GM23338 (cell line): ENCODE results near the gene PINK1. TPM values are rescaled to one million over a fixed set of nuclear protein-coding genes. Genes with fewer than 3 reads are reported as not detected.

Experiments
- ATAC-seq: fragments of 200-7000 bp; cut with Tn5 transposase; 3 replicates; pipeline ENCODE4 v1.9.1; 2020
- DNase-seq: peaks from one replicate; pipeline ENCODE4 v3.0.0-alpha.2; 2015; ENCODE audit warnings: low spot score
- H2AFZ ChIP-seq: fragments of 200-600 bp; sonication (generic); 2 replicates; pipeline ENCODE4 v1.8.0; 2016; ENCODE audit warnings: antibody characterized with exemption, mild to moderate bottlenecking, moderate library complexity
- H3F3A ChIP-seq: fragments of 200-600 bp; sonication (generic); replicated peaks from 2 replicates; pipeline ENCODE4 v1.8.0; 2017; ENCODE audit warnings: antibody characterized with exemption, mixed run types, low read depth
- H3K27ac ChIP-seq: fragments of 200-600 bp; sonication (generic); 2 replicates; pipeline ENCODE4 v1.6.1; 2016; ENCODE audit warnings: low read depth
- H3K27me3 ChIP-seq: fragments of 200-600 bp; sonication (generic); 2 replicates; pipeline ENCODE4 v1.8.0; 2016; ENCODE audit warnings: mild to moderate bottlenecking, mixed run types, moderate library complexity; ENCODE audit not compliant: insufficient read depth
- H3K36me3 ChIP-seq: fragments of 200-600 bp; sonication (generic); 2 replicates; pipeline ENCODE4 v1.8.0; 2016; ENCODE audit warnings: mild to moderate bottlenecking; ENCODE audit not compliant: insufficient read depth
- H3K4me1 ChIP-seq: fragments of 200-600 bp; sonication (generic); 2 replicates; pipeline ENCODE4 v1.8.0; 2016; ENCODE audit warnings: mild to moderate bottlenecking, moderate library complexity; ENCODE audit not compliant: insufficient read depth
- H3K4me2 ChIP-seq: fragments of 200-600 bp; sonication (generic); 2 replicates; pipeline ENCODE4 v1.7.1; 2017; ENCODE audit warnings: mixed run types
- H3K4me3 ChIP-seq: fragments of 200-600 bp; sonication (generic); 2 replicates; pipeline ENCODE4 v1.6.1; 2016; ENCODE audit warnings: mixed run types
- H3K79me2 ChIP-seq: fragments of 200-600 bp; sonication (generic); replicated peaks from 2 replicates; pipeline ENCODE4 v1.8.0; 2017; ENCODE audit warnings: mild to moderate bottlenecking; ENCODE audit not compliant: insufficient read depth
- H3K9me2 ChIP-seq: fragments of 200-600 bp; sonication (generic); 2 replicates; pipeline ENCODE4 v1.8.0; 2017; ENCODE audit not compliant: insufficient read depth
- H4K20me1 ChIP-seq: fragments of 200-600 bp; sonication (generic); replicated peaks from 2 replicates; pipeline ENCODE4 v1.8.0; 2017; ENCODE audit warnings: mild to moderate bottlenecking; ENCODE audit not compliant: insufficient read depth
- H3K27ac Mint-ChIP-seq: 2 replicates; pipeline ENCODE4 v1.8.0; 2020; ENCODE audit warnings: inconsistent platforms, mild to moderate bottlenecking, moderate library complexity, mixed read lengths
- H3K27me3 Mint-ChIP-seq: 3 replicates; pipeline ENCODE4 v1.8.0; 2022; ENCODE audit warnings: low read depth, mild to moderate bottlenecking, moderate library complexity, mixed read lengths, inconsistent platforms; ENCODE audit not compliant: insufficient read depth, poor library complexity
- H3K36me3 Mint-ChIP-seq: 3 replicates; pipeline ENCODE4 v1.8.0; 2021; ENCODE audit warnings: low read depth, mild to moderate bottlenecking, inconsistent platforms, moderate library complexity, mixed read lengths
- H3K4me1 Mint-ChIP-seq: 3 replicates; pipeline ENCODE4 v1.8.0; 2020; ENCODE audit warnings: mild to moderate bottlenecking, inconsistent platforms, mixed read lengths
- H3K4me3 Mint-ChIP-seq: 3 replicates; pipeline ENCODE4 v1.8.0; 2021; ENCODE audit warnings: moderate library complexity, mild to moderate bottlenecking, inconsistent platforms, mixed read lengths
- H3K9me3 Mint-ChIP-seq: 3 replicates; pipeline ENCODE4 v1.8.0; 2020; ENCODE audit warnings: moderate library complexity, mild to moderate bottlenecking, inconsistent platforms, mixed read lengths
- EZH2 ChIP-seq: fragments of 200-600 bp; sonication (generic); IDR thresholded peaks from one replicate; pipeline ENCODE4 v1.8.0; 2017; ENCODE audit warnings: antibody characterized with exemption, mild to moderate bottlenecking, low read depth; ENCODE audit not compliant: unreplicated experiment
- EZH2phosphoT487 ChIP-seq: fragments of 200-600 bp; sonication (generic); IDR thresholded peaks from one replicate; pipeline ENCODE4 v1.8.1; 2018; ENCODE audit warnings: antibody characterized with exemption; ENCODE audit not compliant: unreplicated experiment
- JUNB ChIP-seq: IDR thresholded peaks from one replicate; pipeline ENCODE4 v1.6.1; 2016; ENCODE audit warnings: antibody characterized with exemption; ENCODE audit not compliant: unreplicated experiment
- NANOG ChIP-seq: IDR thresholded peaks from 2 replicates; pipeline ENCODE4 v1.6.1; 2016; ENCODE audit warnings: antibody characterized with exemption, borderline replicate concordance
- POLR2AphosphoS5 ChIP-seq: IDR thresholded peaks from 2 replicates; pipeline ENCODE4 v1.6.1; 2016; ENCODE audit warnings: antibody characterized with exemption, low read depth
- STAT1 ChIP-seq: IDR thresholded peaks from one replicate; pipeline ENCODE4 v1.6.1; 2016; ENCODE audit warnings: antibody characterized with exemption; ENCODE audit not compliant: unreplicated experiment
- ZNF114 ChIP-seq: fragments of 250-450 bp; sonication (Bioruptor Pico); IDR thresholded peaks from 2 replicates; pipeline ENCODE4 v1.5.0; 2020; ENCODE audit warnings: mild to moderate bottlenecking, moderate library complexity
- polyA plus RNA-seq: library from polyadenylated mRNA; unstranded; fragments of >200 nt; fragmentation: Nextera tagmentation; extraction: Ambion mirVana; gene quantifications from 2 replicates; pipeline ENCODE4 v1.2.1, GENCODE V29; 2016
- total RNA-seq: library from RNA; depleted of rRNA; stranded (reverse); fragments of >200 nt; shearing (Covaris generic); gene quantifications from 2 replicates; pipeline ENCODE4 v1.2.3, GENCODE V29; 2014
- TF ChIP-seq, protein P1 (sequence below), 2 experiments: fragments of 200-600 bp in 1 of 2; sonication (generic) in 1 of 2; conservative IDR thresholded peaks; 2 replicates each; pipeline versions ENCODE4 v1.5.1 to v1.6.1; 2016 to 2017; ENCODE audit warnings: antibody characterized with exemption in 2 of 2, low read depth in 2 of 2, mild to moderate bottlenecking in 2 of 2, moderate library complexity in 1 of 2
- TF ChIP-seq, protein P2 (sequence below): IDR thresholded peaks from 2 replicates; pipeline ENCODE4 v1.6.1; 2016; ENCODE audit warnings: antibody characterized with exemption
- TF ChIP-seq, protein P3 (sequence below): IDR thresholded peaks from one replicate; pipeline ENCODE4 v1.6.1; 2018; ENCODE audit warnings: antibody characterized with exemption; ENCODE audit not compliant: unreplicated experiment

PINK1 gene
- total and polyA plus RNA-seq, 2 experiments from 2014 or later = 20.8 to 42.7 TPM

DNA sequence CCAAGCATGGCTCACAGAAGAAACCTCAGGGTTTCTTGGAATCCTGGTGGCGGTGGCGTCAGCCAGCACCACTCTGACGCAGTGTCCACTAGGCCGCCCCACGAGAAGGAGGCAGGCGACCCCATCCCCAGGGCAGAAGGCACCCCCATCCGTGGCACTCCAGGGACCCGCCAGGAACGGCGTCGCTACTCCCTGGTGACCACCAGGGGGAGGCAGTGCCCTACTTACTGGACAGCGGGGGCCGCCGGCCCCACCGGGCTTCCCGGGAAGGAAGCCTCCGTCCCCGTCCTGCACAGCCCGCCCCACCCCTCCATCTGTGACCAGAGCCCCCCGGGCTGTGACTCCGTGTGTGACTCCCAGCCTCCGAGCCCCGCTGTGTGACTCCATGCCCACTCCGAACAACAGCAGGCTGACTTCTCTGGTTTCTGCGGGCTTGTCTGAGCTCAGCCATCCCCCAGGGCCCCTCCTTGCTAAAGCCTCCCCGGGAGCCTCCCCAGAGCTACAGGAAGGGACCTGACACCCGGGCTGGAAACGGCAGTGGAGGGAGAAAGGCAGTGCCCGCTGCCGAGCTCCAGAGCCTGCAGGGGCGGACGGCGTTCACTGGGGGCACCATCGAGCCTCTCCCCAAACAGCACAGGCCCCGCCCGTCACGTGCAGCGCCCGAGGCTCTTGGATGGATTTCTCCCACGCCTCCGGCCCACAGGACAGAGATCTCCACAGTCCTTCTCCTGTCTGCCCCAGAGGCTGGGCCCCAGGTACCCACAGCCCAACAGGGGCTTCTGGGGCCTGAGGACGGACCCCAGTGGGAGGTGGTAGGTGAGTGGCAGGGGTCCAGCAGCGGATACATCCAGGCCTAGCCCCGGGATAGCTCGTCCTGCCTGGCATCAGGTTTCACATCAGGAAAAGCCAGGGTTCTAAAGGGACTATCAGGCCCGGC lies 63.4 kb downstream of the PINK1 start:
- Histone ChIP-seq H3K36me3 (no peaks in the 10 kb centered on the region), H4K20me1 (no peaks in the 10 kb centered on the region), H2AFZ (peak overlapping the region; percentile 100), H3K4me2 (peak overlapping the region; percentile 99), H3K4me1 (peaks cover 10% of the 10 kb centered on the region; the same call in 1 of the 2 replicates), H3K27ac (peak overlapping the region; percentile 89; the same call in 1 of the 2 replicates), H3K79me2 (no peaks in the 10 kb centered on the region), H3K4me3 (peak overlapping the region; percentile 91), H3K9me2 (no peaks in the 10 kb centered on the region), H3F3A (0 out of 2 replicates have a peak, but pooled peaks cover 2% of the 10 kb centered on the region), H3K27me3 (no peaks in the 10 kb centered on the region)
- Mint-ChIP-seq H3K4me3 (peak overlapping the region; percentile 75), H3K4me1 (peaks cover 11% of the 10 kb centered on the region), H3K27ac (no peak overlapping the region; the same call in 1 of the 2 replicates), H3K9me3 (no peaks in the 10 kb centered on the region; the same call in none of the 3 replicates), H3K27me3 (peaks cover 13% of the 10 kb centered on the region), H3K36me3 (no peaks in the 10 kb centered on the region; the same call in 1 of the 3 replicates)
- no peak for TF ChIP-seq STAT1
- TF ChIP-seq, protein P1, sequence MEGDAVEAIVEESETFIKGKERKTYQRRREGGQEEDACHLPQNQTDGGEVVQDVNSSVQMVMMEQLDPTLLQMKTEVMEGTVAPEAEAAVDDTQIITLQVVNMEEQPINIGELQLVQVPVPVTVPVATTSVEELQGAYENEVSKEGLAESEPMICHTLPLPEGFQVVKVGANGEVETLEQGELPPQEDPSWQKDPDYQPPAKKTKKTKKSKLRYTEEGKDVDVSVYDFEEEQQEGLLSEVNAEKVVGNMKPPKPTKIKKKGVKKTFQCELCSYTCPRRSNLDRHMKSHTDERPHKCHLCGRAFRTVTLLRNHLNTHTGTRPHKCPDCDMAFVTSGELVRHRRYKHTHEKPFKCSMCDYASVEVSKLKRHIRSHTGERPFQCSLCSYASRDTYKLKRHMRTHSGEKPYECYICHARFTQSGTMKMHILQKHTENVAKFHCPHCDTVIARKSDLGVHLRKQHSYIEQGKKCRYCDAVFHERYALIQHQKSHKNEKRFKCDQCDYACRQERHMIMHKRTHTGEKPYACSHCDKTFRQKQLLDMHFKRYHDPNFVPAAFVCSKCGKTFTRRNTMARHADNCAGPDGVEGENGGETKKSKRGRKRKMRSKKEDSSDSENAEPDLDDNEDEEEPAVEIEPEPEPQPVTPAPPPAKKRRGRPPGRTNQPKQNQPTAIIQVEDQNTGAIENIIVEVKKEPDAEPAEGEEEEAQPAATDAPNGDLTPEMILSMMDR (conservative IDR thresholded peaks at IDR 0.05; ENCODE audit: low read depth in 2 of 2) = peak; percentile 72 to 84
- DNase-seq (peak; percentile 94), ATAC-seq (peak; percentile 92)

DNA sequence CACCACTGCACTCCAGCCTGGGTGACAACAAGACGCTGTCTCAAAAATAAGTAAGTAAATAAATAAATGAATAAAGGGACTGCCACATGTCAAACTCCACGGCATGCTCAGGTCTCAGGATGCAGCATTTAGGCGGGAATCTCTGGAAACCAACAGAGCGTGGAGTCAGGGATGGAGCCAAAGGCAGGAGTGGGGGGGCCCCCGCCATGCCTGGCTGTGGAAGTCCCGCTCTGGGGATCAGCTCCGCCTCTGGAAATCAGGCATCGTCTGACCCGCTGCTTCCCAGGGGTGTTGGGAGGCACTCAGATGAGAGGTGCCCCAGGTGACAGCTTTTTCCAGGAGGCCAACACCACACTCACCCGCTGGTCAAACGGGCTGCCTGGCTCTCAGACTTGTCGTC lies 64.3 kb downstream of the PINK1 start:
- Histone ChIP-seq H3F3A (0 out of 2 replicates have a peak, but pooled peaks cover 2% of the 10 kb centered on the region), H3K4me2 (peak overlapping the region; percentile 99), H2AFZ (no peak overlapping the region), H3K27me3 (no peaks in the 10 kb centered on the region), H3K4me1 (peaks cover 10% of the 10 kb centered on the region; the same call in 1 of the 2 replicates), H4K20me1 (no peaks in the 10 kb centered on the region), H3K27ac (no peak overlapping the region), H3K4me3 (peak overlapping the region; percentile 91), H3K79me2 (no peaks in the 10 kb centered on the region), H3K36me3 (no peaks in the 10 kb centered on the region), H3K9me2 (no peaks in the 10 kb centered on the region)
- H3K4me1 Mint-ChIP-seq = peaks cover 11% of the 10 kb centered on the region
- no peaks in the 10 kb centered on the region; the same call in 1 of the 3 replicates for H3K36me3 Mint-ChIP-seq
- H3K27ac Mint-ChIP-seq = no peak overlapping the region
- peak overlapping the region; percentile 75; the same call in 2 of the 3 replicates for H3K4me3 Mint-ChIP-seq
- H3K9me3 Mint-ChIP-seq = no peaks in the 10 kb centered on the region; the same call in none of the 3 replicates
- DNase-seq (no peak), ATAC-seq (no peak)
- H3K27me3 Mint-ChIP-seq = peaks cover 7% of the 10 kb centered on the region
- TF ChIP-seq EZH2 (no peak), JUNB (no peak), EZH2phosphoT487 (no peak), NANOG (no peak), ZNF114 (CRISPR knock-in tag) (no peak), POLR2AphosphoS5 (no peak)
- TF ChIP-seq, protein P2, sequence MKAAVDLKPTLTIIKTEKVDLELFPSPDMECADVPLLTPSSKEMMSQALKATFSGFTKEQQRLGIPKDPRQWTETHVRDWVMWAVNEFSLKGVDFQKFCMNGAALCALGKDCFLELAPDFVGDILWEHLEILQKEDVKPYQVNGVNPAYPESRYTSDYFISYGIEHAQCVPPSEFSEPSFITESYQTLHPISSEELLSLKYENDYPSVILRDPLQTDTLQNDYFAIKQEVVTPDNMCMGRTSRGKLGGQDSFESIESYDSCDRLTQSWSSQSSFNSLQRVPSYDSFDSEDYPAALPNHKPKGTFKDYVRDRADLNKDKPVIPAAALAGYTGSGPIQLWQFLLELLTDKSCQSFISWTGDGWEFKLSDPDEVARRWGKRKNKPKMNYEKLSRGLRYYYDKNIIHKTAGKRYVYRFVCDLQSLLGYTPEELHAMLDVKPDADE = no peak
- TF ChIP-seq, protein P1 (conservative IDR thresholded peaks at IDR 0.05; ENCODE audit: low read depth in 2 of 2) = no peak
- TF ChIP-seq, protein P3, sequence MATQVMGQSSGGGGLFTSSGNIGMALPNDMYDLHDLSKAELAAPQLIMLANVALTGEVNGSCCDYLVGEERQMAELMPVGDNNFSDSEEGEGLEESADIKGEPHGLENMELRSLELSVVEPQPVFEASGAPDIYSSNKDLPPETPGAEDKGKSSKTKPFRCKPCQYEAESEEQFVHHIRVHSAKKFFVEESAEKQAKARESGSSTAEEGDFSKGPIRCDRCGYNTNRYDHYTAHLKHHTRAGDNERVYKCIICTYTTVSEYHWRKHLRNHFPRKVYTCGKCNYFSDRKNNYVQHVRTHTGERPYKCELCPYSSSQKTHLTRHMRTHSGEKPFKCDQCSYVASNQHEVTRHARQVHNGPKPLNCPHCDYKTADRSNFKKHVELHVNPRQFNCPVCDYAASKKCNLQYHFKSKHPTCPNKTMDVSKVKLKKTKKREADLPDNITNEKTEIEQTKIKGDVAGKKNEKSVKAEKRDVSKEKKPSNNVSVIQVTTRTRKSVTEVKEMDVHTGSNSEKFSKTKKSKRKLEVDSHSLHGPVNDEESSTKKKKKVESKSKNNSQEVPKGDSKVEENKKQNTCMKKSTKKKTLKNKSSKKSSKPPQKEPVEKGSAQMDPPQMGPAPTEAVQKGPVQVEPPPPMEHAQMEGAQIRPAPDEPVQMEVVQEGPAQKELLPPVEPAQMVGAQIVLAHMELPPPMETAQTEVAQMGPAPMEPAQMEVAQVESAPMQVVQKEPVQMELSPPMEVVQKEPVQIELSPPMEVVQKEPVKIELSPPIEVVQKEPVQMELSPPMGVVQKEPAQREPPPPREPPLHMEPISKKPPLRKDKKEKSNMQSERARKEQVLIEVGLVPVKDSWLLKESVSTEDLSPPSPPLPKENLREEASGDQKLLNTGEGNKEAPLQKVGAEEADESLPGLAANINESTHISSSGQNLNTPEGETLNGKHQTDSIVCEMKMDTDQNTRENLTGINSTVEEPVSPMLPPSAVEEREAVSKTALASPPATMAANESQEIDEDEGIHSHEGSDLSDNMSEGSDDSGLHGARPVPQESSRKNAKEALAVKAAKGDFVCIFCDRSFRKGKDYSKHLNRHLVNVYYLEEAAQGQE = no peak
